ENCODE measurements around the gene KLHL5.

The KLHL5 gene

DNA sequence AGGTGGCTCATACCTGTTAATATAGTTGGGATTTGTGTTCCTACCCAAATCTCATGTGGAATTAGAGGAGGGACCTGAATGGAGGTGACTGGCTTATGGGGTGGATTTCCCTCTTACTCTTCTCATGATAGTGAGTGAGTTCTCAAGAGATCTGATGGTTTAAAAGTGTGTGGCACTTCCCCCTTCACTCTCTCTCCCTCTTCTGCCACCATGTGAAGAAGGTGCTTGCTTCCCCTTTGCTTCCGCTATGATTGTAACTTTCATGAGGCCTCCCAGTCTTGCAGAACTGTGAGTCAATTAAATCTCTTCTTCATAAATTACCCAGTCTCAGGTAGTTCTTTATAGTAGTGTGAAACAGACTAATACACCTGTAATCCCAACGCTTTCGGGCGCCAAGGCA lies 92.0 kb downstream of the KLHL5 start:
- Histone ChIP-seq H3K27ac (ENCODE audit: poor library complexity, severe bottlenecking) (no peak overlapping the region), H3K36me3 (ENCODE audit: low read depth) (no peaks in the 10 kb centered on the region), H3K4me3 (ENCODE audit: severe bottlenecking) (no peak overlapping the region), H3K27me3 (ENCODE audit: insufficient read depth, poor library complexity, severe bottlenecking) (no peaks in the 10 kb centered on the region), H3K9me3 (ENCODE audit: severe bottlenecking) (no peaks in the 10 kb centered on the region), H3K4me1 (ENCODE audit: insufficient read depth, poor library complexity, severe bottlenecking) (peaks cover 5% of the 10 kb centered on the region)
- DNase-seq (ENCODE audit: low spot score) (no peak), ATAC-seq (ENCODE audit: low read depth) (no peak)
- TF ChIP-seq, protein P1, sequence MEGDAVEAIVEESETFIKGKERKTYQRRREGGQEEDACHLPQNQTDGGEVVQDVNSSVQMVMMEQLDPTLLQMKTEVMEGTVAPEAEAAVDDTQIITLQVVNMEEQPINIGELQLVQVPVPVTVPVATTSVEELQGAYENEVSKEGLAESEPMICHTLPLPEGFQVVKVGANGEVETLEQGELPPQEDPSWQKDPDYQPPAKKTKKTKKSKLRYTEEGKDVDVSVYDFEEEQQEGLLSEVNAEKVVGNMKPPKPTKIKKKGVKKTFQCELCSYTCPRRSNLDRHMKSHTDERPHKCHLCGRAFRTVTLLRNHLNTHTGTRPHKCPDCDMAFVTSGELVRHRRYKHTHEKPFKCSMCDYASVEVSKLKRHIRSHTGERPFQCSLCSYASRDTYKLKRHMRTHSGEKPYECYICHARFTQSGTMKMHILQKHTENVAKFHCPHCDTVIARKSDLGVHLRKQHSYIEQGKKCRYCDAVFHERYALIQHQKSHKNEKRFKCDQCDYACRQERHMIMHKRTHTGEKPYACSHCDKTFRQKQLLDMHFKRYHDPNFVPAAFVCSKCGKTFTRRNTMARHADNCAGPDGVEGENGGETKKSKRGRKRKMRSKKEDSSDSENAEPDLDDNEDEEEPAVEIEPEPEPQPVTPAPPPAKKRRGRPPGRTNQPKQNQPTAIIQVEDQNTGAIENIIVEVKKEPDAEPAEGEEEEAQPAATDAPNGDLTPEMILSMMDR (IDR thresholded peaks at IDR 0.05; ENCODE audit: poor library complexity, severe bottlenecking): no peak

DNA sequence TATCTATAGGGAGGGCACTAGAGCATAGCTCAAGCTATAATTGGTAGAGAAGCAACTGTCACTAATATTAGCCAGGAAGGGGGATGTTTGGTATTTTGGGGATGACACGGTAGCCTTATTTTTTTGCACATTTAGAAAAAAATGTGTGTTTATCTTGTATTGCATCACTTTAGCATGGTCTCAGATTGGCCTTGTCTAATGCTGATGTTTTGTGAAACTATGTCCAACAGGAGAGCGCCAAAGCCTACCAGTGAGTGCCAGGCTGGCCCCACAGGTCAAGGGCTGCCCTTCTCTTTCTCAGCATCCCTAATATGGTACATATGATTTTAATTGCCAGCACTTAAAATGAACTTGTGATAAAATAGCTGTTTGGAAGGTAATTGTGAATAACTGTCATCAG lies 95.5 kb downstream of the KLHL5 start:
- DNase-seq (ENCODE audit: low spot score): no peak
- H3K9me3 ChIP-seq (ENCODE audit: severe bottlenecking): no peaks in the 10 kb centered on the region
- no peaks in the 10 kb centered on the region for H3K27me3 ChIP-seq (ENCODE audit: insufficient read depth, poor library complexity, severe bottlenecking)
- TF ChIP-seq, protein P1 (IDR thresholded peaks at IDR 0.05; ENCODE audit: poor library complexity, severe bottlenecking): no peak
- no peak for ATAC-seq (ENCODE audit: low read depth)
- H3K4me3 ChIP-seq (ENCODE audit: severe bottlenecking): no peak overlapping the region
- H3K36me3 ChIP-seq (ENCODE audit: low read depth): no peaks in the 10 kb centered on the region
- no peaks in the 10 kb centered on the region for H3K4me1 ChIP-seq (ENCODE audit: insufficient read depth, poor library complexity, severe bottlenecking)
- no peak overlapping the region for H3K27ac ChIP-seq (ENCODE audit: poor library complexity, severe bottlenecking)

DNA sequence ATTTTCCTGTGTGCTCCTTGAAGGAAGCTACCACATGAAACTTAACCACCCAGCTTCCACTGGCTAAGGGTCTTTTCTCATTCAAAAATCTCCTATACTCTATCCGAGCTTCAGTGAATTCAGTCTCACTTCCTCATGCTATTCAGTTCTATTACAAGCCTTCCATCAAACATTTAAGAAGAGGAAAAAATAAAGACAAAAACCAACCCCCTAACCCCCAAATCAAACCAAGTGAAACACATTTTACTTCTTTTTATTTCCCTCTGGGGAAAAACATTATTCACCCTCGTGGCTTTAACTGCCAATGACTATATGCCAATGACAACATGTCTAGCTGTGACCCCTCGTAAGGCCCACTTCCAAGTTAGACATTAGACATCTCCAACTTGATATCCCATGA lies 104.1 kb downstream of the KLHL5 start:
- no peak overlapping the region for H3K27ac ChIP-seq (ENCODE audit: poor library complexity, severe bottlenecking)
- TF ChIP-seq, protein P1 (IDR thresholded peaks at IDR 0.05; ENCODE audit: poor library complexity, severe bottlenecking): no peak
- DNase-seq (ENCODE audit: low spot score) (no peak), ATAC-seq (ENCODE audit: low read depth) (no peak)
- H3K4me1 ChIP-seq (ENCODE audit: insufficient read depth, poor library complexity, severe bottlenecking): no peaks in the 10 kb centered on the region
- no peaks in the 10 kb centered on the region for H3K27me3 ChIP-seq (ENCODE audit: insufficient read depth, poor library complexity, severe bottlenecking)
- no peaks in the 10 kb centered on the region for H3K9me3 ChIP-seq (ENCODE audit: severe bottlenecking)
- H3K4me3 ChIP-seq (ENCODE audit: severe bottlenecking): no peak overlapping the region
- no peaks in the 10 kb centered on the region for H3K36me3 ChIP-seq (ENCODE audit: low read depth)

DNA sequence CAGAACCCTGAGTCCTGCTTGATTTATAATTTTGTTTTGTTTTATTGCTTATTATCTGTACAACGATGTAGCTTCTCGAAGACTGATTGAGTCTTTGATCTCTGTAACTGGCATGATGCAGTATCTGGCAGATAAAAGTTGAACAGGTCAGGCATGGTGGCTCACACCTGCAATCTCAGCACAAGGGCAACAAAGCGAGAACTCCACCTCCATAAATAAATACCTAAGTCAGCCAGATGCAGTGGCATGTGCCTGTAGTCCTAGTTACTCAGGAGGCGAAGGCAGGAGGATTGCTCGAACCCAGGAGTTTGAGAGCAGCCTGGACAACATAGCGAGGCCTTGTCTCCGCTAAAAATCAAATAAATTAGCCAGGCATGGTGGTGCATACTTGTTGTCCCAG lies 104.6 kb downstream of the KLHL5 start:
- no peak for DNase-seq (ENCODE audit: low spot score)
- Histone ChIP-seq H3K27ac (ENCODE audit: poor library complexity, severe bottlenecking) (no peak overlapping the region), H3K4me3 (ENCODE audit: severe bottlenecking) (no peak overlapping the region), H3K4me1 (ENCODE audit: insufficient read depth, poor library complexity, severe bottlenecking) (no peaks in the 10 kb centered on the region), H3K27me3 (ENCODE audit: insufficient read depth, poor library complexity, severe bottlenecking) (no peaks in the 10 kb centered on the region), H3K36me3 (ENCODE audit: low read depth) (no peaks in the 10 kb centered on the region), H3K9me3 (ENCODE audit: severe bottlenecking) (no peaks in the 10 kb centered on the region)
- no peak for ATAC-seq (ENCODE audit: low read depth)
- TF ChIP-seq, protein P1 (IDR thresholded peaks at IDR 0.05; ENCODE audit: poor library complexity, severe bottlenecking): no peak

DNA sequence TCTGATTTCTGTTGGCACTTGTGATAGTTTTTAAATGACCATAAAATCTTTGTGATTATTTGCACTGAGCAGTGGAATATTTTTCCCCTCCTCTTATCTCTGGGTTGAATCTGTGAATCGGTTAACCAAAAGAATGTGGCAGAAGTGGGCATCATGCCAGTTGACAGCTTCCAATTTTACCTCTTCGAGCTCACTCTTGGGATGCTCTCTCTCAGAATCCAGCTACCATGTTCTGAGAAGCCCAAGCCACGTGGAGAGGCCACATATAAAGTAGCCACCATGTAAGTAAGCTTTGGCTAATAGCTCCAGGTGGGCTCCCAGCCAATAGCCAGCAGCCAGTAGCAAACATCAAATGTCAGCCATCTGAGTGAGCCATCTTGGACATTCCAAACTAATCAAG lies 107.4 kb downstream of the KLHL5 start:
- TF ChIP-seq, protein P1 (IDR thresholded peaks at IDR 0.05; ENCODE audit: poor library complexity, severe bottlenecking): no peak
- Histone ChIP-seq H3K27ac (ENCODE audit: poor library complexity, severe bottlenecking) (no peak overlapping the region), H3K4me1 (ENCODE audit: insufficient read depth, poor library complexity, severe bottlenecking) (no peaks in the 10 kb centered on the region), H3K36me3 (ENCODE audit: low read depth) (no peaks in the 10 kb centered on the region), H3K27me3 (ENCODE audit: insufficient read depth, poor library complexity, severe bottlenecking) (no peaks in the 10 kb centered on the region), H3K4me3 (ENCODE audit: severe bottlenecking) (no peak overlapping the region), H3K9me3 (ENCODE audit: severe bottlenecking) (no peaks in the 10 kb centered on the region)
- ATAC-seq (ENCODE audit: low read depth): no peak
- no peak for DNase-seq (ENCODE audit: low spot score)

Measured in RWPE2 (cell line).